GM23338 (cell line): ENCODE measurements around the gene PDE4D. TPM values are rescaled to one million over a fixed set of nuclear protein-coding genes. Genes with fewer than 3 reads are reported as not detected.

Experiments
- ATAC-seq: fragments of 200-7000 bp; cut with Tn5 transposase; 3 replicates; pipeline ENCODE4 v1.9.1; 2020
- DNase-seq: peaks from one replicate; pipeline ENCODE4 v3.0.0-alpha.2; 2015; ENCODE audit warnings: low spot score
- H2AFZ ChIP-seq: fragments of 200-600 bp; sonication (generic); 2 replicates; pipeline ENCODE4 v1.8.0; 2016; ENCODE audit warnings: antibody characterized with exemption, mild to moderate bottlenecking, moderate library complexity
- H3F3A ChIP-seq: fragments of 200-600 bp; sonication (generic); replicated peaks from 2 replicates; pipeline ENCODE4 v1.8.0; 2017; ENCODE audit warnings: antibody characterized with exemption, mixed run types, low read depth
- H3K27ac ChIP-seq: fragments of 200-600 bp; sonication (generic); 2 replicates; pipeline ENCODE4 v1.6.1; 2016; ENCODE audit warnings: low read depth
- H3K27me3 ChIP-seq: fragments of 200-600 bp; sonication (generic); 2 replicates; pipeline ENCODE4 v1.8.0; 2016; ENCODE audit warnings: mild to moderate bottlenecking, mixed run types, moderate library complexity; ENCODE audit not compliant: insufficient read depth
- H3K36me3 ChIP-seq: fragments of 200-600 bp; sonication (generic); 2 replicates; pipeline ENCODE4 v1.8.0; 2016; ENCODE audit warnings: mild to moderate bottlenecking; ENCODE audit not compliant: insufficient read depth
- H3K4me1 ChIP-seq: fragments of 200-600 bp; sonication (generic); 2 replicates; pipeline ENCODE4 v1.8.0; 2016; ENCODE audit warnings: mild to moderate bottlenecking, moderate library complexity; ENCODE audit not compliant: insufficient read depth
- H3K4me2 ChIP-seq: fragments of 200-600 bp; sonication (generic); 2 replicates; pipeline ENCODE4 v1.7.1; 2017; ENCODE audit warnings: mixed run types
- H3K4me3 ChIP-seq: fragments of 200-600 bp; sonication (generic); 2 replicates; pipeline ENCODE4 v1.6.1; 2016; ENCODE audit warnings: mixed run types
- H3K79me2 ChIP-seq: fragments of 200-600 bp; sonication (generic); replicated peaks from 2 replicates; pipeline ENCODE4 v1.8.0; 2017; ENCODE audit warnings: mild to moderate bottlenecking; ENCODE audit not compliant: insufficient read depth
- H3K9me2 ChIP-seq: fragments of 200-600 bp; sonication (generic); 2 replicates; pipeline ENCODE4 v1.8.0; 2017; ENCODE audit not compliant: insufficient read depth
- H4K20me1 ChIP-seq: fragments of 200-600 bp; sonication (generic); replicated peaks from 2 replicates; pipeline ENCODE4 v1.8.0; 2017; ENCODE audit warnings: mild to moderate bottlenecking; ENCODE audit not compliant: insufficient read depth
- H3K27ac Mint-ChIP-seq: 2 replicates; pipeline ENCODE4 v1.8.0; 2020; ENCODE audit warnings: inconsistent platforms, mild to moderate bottlenecking, moderate library complexity, mixed read lengths
- H3K27me3 Mint-ChIP-seq: 3 replicates; pipeline ENCODE4 v1.8.0; 2022; ENCODE audit warnings: low read depth, mild to moderate bottlenecking, moderate library complexity, mixed read lengths, inconsistent platforms; ENCODE audit not compliant: insufficient read depth, poor library complexity
- H3K36me3 Mint-ChIP-seq: 3 replicates; pipeline ENCODE4 v1.8.0; 2021; ENCODE audit warnings: low read depth, mild to moderate bottlenecking, inconsistent platforms, moderate library complexity, mixed read lengths
- H3K4me1 Mint-ChIP-seq: 3 replicates; pipeline ENCODE4 v1.8.0; 2020; ENCODE audit warnings: mild to moderate bottlenecking, inconsistent platforms, mixed read lengths
- H3K4me3 Mint-ChIP-seq: 3 replicates; pipeline ENCODE4 v1.8.0; 2021; ENCODE audit warnings: moderate library complexity, mild to moderate bottlenecking, inconsistent platforms, mixed read lengths
- H3K9me3 Mint-ChIP-seq: 3 replicates; pipeline ENCODE4 v1.8.0; 2020; ENCODE audit warnings: moderate library complexity, mild to moderate bottlenecking, inconsistent platforms, mixed read lengths
- CREB1 ChIP-seq: fragments of 250-450 bp; sonication (Bioruptor Pico); IDR thresholded peaks from 2 replicates; pipeline ENCODE4 v1.5.0; 2020; ENCODE audit warnings: low read depth, mild to moderate bottlenecking, moderate library complexity
- EZH2 ChIP-seq: fragments of 200-600 bp; sonication (generic); IDR thresholded peaks from one replicate; pipeline ENCODE4 v1.8.0; 2017; ENCODE audit warnings: antibody characterized with exemption, mild to moderate bottlenecking, low read depth; ENCODE audit not compliant: unreplicated experiment
- EZH2phosphoT487 ChIP-seq: fragments of 200-600 bp; sonication (generic); IDR thresholded peaks from one replicate; pipeline ENCODE4 v1.8.1; 2018; ENCODE audit warnings: antibody characterized with exemption; ENCODE audit not compliant: unreplicated experiment
- JUNB ChIP-seq: IDR thresholded peaks from one replicate; pipeline ENCODE4 v1.6.1; 2016; ENCODE audit warnings: antibody characterized with exemption; ENCODE audit not compliant: unreplicated experiment
- NANOG ChIP-seq: IDR thresholded peaks from 2 replicates; pipeline ENCODE4 v1.6.1; 2016; ENCODE audit warnings: antibody characterized with exemption, borderline replicate concordance
- POLR2AphosphoS5 ChIP-seq: IDR thresholded peaks from 2 replicates; pipeline ENCODE4 v1.6.1; 2016; ENCODE audit warnings: antibody characterized with exemption, low read depth
- STAT1 ChIP-seq: IDR thresholded peaks from one replicate; pipeline ENCODE4 v1.6.1; 2016; ENCODE audit warnings: antibody characterized with exemption; ENCODE audit not compliant: unreplicated experiment
- ZNF114 ChIP-seq: fragments of 250-450 bp; sonication (Bioruptor Pico); IDR thresholded peaks from 2 replicates; pipeline ENCODE4 v1.5.0; 2020; ENCODE audit warnings: mild to moderate bottlenecking, moderate library complexity
- ZNF331 ChIP-seq: fragments of 250-450 bp; sonication (Bioruptor Pico); IDR thresholded peaks from 2 replicates; pipeline ENCODE4 v1.5.0; 2020; ENCODE audit warnings: low read depth, mild to moderate bottlenecking, moderate library complexity
- ZNF462 ChIP-seq: fragments of 250-450 bp; sonication (Bioruptor Pico); IDR thresholded peaks from 2 replicates; pipeline ENCODE4 v1.5.0; 2020; ENCODE audit warnings: mild to moderate bottlenecking, moderate library complexity
- polyA plus RNA-seq: library from polyadenylated mRNA; unstranded; fragments of >200 nt; fragmentation: Nextera tagmentation; extraction: Ambion mirVana; gene quantifications from 2 replicates; pipeline ENCODE4 v1.2.1, GENCODE V29; 2016
- total RNA-seq: library from RNA; depleted of rRNA; stranded (reverse); fragments of >200 nt; shearing (Covaris generic); gene quantifications from 2 replicates; pipeline ENCODE4 v1.2.3, GENCODE V29; 2014
- TF ChIP-seq, protein P1 (sequence below): IDR thresholded peaks from 2 replicates; pipeline ENCODE4 v1.6.1; 2016; ENCODE audit warnings: antibody characterized with exemption
- TF ChIP-seq, protein P2 (sequence below): IDR thresholded peaks from one replicate; pipeline ENCODE4 v1.6.1; 2018; ENCODE audit warnings: antibody characterized with exemption; ENCODE audit not compliant: unreplicated experiment
- TF ChIP-seq, protein P3 (sequence below), 2 experiments: fragments of 200-600 bp in 1 of 2; sonication (generic) in 1 of 2; conservative IDR thresholded peaks; 2 replicates each; pipeline versions ENCODE4 v1.5.1 to v1.6.1; 2016 to 2017; ENCODE audit warnings: antibody characterized with exemption in 2 of 2, low read depth in 2 of 2, mild to moderate bottlenecking in 2 of 2, moderate library complexity in 1 of 2

The PDE4D gene
- total and polyA plus RNA-seq, 2 experiments from 2014 or later, result 2.1 to 4.7 TPM

DNA sequence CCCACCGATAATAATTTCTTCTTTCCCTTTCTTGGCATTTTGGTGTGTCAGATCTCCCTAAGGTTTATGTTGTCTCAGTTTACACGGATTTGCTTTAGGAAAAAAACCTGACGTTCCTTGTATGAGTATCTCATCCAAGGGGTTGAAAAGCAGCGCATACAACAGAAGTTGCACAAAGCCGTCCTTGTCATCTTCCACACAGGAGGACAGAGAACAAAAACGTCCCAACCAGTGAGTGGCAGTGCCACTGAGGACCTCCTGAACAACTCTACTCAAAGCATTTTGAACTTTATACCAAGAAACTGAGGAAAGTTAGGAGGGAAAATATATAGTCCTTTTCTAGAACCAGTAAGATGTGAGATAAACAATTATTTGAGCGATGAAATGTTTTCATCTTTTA, 547.0 kb downstream of the PDE4D start:
- Histone ChIP-seq H3K4me3 (no peak overlapping the region), H3K36me3 (no peaks in the 10 kb centered on the region), H3K4me2 (no peak overlapping the region), H2AFZ (no peak overlapping the region), H3K4me1 (no peaks in the 10 kb centered on the region), H4K20me1 (no peaks in the 10 kb centered on the region), H3K27ac (no peak overlapping the region), H3F3A (no peaks in the 10 kb centered on the region), H3K79me2 (no peaks in the 10 kb centered on the region), H3K27me3 (no peaks in the 10 kb centered on the region), H3K9me2 (no peaks in the 10 kb centered on the region)
- Mint-ChIP-seq H3K36me3 (no peaks in the 10 kb centered on the region), H3K9me3 (no peaks in the 10 kb centered on the region), H3K4me3 (no peak overlapping the region), H3K4me1 (no peaks in the 10 kb centered on the region), H3K27ac (no peak overlapping the region), H3K27me3 (no peaks in the 10 kb centered on the region)
- no peak for ATAC-seq
- TF ChIP-seq NANOG (no peak), JUNB (no peak), CREB1 (no peak), EZH2phosphoT487 (no peak), ZNF114 (CRISPR knock-in tag) (no peak), ZNF462 (CRISPR knock-in tag) (no peak), POLR2AphosphoS5 (no peak), EZH2 (no peak), ZNF331 (CRISPR knock-in tag) (no peak), STAT1 (no peak)
- TF ChIP-seq, protein P1, sequence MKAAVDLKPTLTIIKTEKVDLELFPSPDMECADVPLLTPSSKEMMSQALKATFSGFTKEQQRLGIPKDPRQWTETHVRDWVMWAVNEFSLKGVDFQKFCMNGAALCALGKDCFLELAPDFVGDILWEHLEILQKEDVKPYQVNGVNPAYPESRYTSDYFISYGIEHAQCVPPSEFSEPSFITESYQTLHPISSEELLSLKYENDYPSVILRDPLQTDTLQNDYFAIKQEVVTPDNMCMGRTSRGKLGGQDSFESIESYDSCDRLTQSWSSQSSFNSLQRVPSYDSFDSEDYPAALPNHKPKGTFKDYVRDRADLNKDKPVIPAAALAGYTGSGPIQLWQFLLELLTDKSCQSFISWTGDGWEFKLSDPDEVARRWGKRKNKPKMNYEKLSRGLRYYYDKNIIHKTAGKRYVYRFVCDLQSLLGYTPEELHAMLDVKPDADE, result no peak
- TF ChIP-seq, protein P2, sequence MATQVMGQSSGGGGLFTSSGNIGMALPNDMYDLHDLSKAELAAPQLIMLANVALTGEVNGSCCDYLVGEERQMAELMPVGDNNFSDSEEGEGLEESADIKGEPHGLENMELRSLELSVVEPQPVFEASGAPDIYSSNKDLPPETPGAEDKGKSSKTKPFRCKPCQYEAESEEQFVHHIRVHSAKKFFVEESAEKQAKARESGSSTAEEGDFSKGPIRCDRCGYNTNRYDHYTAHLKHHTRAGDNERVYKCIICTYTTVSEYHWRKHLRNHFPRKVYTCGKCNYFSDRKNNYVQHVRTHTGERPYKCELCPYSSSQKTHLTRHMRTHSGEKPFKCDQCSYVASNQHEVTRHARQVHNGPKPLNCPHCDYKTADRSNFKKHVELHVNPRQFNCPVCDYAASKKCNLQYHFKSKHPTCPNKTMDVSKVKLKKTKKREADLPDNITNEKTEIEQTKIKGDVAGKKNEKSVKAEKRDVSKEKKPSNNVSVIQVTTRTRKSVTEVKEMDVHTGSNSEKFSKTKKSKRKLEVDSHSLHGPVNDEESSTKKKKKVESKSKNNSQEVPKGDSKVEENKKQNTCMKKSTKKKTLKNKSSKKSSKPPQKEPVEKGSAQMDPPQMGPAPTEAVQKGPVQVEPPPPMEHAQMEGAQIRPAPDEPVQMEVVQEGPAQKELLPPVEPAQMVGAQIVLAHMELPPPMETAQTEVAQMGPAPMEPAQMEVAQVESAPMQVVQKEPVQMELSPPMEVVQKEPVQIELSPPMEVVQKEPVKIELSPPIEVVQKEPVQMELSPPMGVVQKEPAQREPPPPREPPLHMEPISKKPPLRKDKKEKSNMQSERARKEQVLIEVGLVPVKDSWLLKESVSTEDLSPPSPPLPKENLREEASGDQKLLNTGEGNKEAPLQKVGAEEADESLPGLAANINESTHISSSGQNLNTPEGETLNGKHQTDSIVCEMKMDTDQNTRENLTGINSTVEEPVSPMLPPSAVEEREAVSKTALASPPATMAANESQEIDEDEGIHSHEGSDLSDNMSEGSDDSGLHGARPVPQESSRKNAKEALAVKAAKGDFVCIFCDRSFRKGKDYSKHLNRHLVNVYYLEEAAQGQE, result no peak
- TF ChIP-seq, protein P3, sequence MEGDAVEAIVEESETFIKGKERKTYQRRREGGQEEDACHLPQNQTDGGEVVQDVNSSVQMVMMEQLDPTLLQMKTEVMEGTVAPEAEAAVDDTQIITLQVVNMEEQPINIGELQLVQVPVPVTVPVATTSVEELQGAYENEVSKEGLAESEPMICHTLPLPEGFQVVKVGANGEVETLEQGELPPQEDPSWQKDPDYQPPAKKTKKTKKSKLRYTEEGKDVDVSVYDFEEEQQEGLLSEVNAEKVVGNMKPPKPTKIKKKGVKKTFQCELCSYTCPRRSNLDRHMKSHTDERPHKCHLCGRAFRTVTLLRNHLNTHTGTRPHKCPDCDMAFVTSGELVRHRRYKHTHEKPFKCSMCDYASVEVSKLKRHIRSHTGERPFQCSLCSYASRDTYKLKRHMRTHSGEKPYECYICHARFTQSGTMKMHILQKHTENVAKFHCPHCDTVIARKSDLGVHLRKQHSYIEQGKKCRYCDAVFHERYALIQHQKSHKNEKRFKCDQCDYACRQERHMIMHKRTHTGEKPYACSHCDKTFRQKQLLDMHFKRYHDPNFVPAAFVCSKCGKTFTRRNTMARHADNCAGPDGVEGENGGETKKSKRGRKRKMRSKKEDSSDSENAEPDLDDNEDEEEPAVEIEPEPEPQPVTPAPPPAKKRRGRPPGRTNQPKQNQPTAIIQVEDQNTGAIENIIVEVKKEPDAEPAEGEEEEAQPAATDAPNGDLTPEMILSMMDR (conservative IDR thresholded peaks at IDR 0.05; ENCODE audit: low read depth in 2 of 2), result no peak
- no peak for DNase-seq
